Endothelial cell of umbilical vein (primary cell): ENCODE data around the gene TM4SF4. TPM values are rescaled to one million over a fixed set of nuclear protein-coding genes. Genes with fewer than 3 reads are reported as not detected.

ENCODE experiments used
- BruUV-seq: library from RNA; stranded (reverse); fragments of 400-500 nt; replicated peaks from 2 replicates; lab custom pipeline; 2021; lab: Mats Ljungman, UMichigan
- CTCF ChIA-PET: fragments of 300-600, 350-600 bp; sonication (Branson Sonifier 250); formaldehyde crosslinking; loops from one replicate; lab custom pipeline; 2021; ENCODE audit warnings: antibody characterized with exemption, inconsistent platforms; lab: Charles Lee
- POLR2A ChIA-PET: fragments of 300-600, 350-600 bp; sonication (Branson Sonifier 250); formaldehyde crosslinking; loops from one replicate; lab custom pipeline; 2021; ENCODE audit warnings: antibody characterized with exemption, inconsistent platforms; lab: Charles Lee
- DNase-seq: peaks from one replicate; pipeline ENCODE4 v3.0.0-alpha.2; 2011; ENCODE audit warnings: low read depth, low spot score
- FAIRE-seq: peaks from 2 replicates; lab custom pipeline; 2011; peaks lifted over from hg19 to GRCh38; lab: Jason Lieb, UNC
- H2AFZ ChIP-seq: 2 replicates; pipeline ENCODE4 v1.6.0; 2012; ENCODE audit warnings: low read depth, low read length, control low read depth, inconsistent platforms
- H3K27ac ChIP-seq: 2 replicates; pipeline ENCODE4 v1.5.1; 2011; ENCODE audit warnings: low read depth, mild to moderate bottlenecking, control low read depth, low read length, moderate library complexity; ENCODE audit not compliant: insufficient read depth
- H3K27me3 ChIP-seq, 2 experiments: 2 replicates each; pipeline versions ENCODE4 v1.6.0 to v1.6.1; 2011; ENCODE audit warnings: low read length in 2 of 2, mixed read lengths in 1 of 2; ENCODE audit not compliant: control insufficient read depth in 2 of 2, insufficient read depth in 2 of 2
- H3K36me3 ChIP-seq, 2 experiments: 2 replicates in 1 of 2; 3 replicates in 1 of 2; pipeline ENCODE4 v1.5.1; 2011; ENCODE audit warnings: low read length in 2 of 2, mild to moderate bottlenecking in 1 of 2, moderate library complexity in 1 of 2; ENCODE audit not compliant: control insufficient read depth in 2 of 2, insufficient read depth in 2 of 2; ENCODE audit errors: extremely low read depth in 1 of 2
- H3K4me1 ChIP-seq: 3 replicates; pipeline ENCODE4 v1.5.1; 2011; ENCODE audit warnings: mild to moderate bottlenecking, low read length; ENCODE audit not compliant: control insufficient read depth, insufficient read depth; ENCODE audit errors: extremely low read depth
- H3K4me2 ChIP-seq: 2 replicates; pipeline ENCODE4 v1.6.1; 2011; ENCODE audit warnings: low read length, control low read depth, mixed read lengths; ENCODE audit not compliant: insufficient read depth
- H3K4me3 ChIP-seq, 3 experiments: fragments of 200-600 bp in 1 of 3; sonication (generic), shearing (Covaris generic) in 1 of 3; replicated peaks in 1 of 3; 2 replicates each; pipeline ENCODE4 v1.5.1; 2011 to 2016; ENCODE audit warnings: control low read depth in 3 of 3, low read length in 3 of 3, mild to moderate bottlenecking in 2 of 3, inconsistent platforms in 1 of 3, low read depth in 1 of 3, moderate library complexity in 1 of 3; ENCODE audit not compliant: insufficient read depth in 1 of 3
- H3K79me2 ChIP-seq: 2 replicates; pipeline ENCODE4 v1.6.0; 2012; ENCODE audit warnings: low read length, inconsistent platforms; ENCODE audit not compliant: control insufficient read depth, insufficient read depth
- H3K9ac ChIP-seq: replicated peaks from 2 replicates; pipeline ENCODE3; 2011; ENCODE audit warnings: low read length, control low read depth; ENCODE audit not compliant: insufficient read depth; ENCODE audit errors: extremely low read depth
- H3K9me1 ChIP-seq: replicated peaks from 3 replicates; pipeline ENCODE4 v1.6.0; 2011; ENCODE audit warnings: mild to moderate bottlenecking, low read length; ENCODE audit not compliant: control insufficient read depth, insufficient read depth; ENCODE audit errors: extremely low read depth
- H3K9me3 ChIP-seq: replicated peaks from 2 replicates; pipeline ENCODE4 v1.5.1; 2012; ENCODE audit warnings: low read length, inconsistent platforms; ENCODE audit not compliant: control insufficient read depth, insufficient read depth
- H4K20me1 ChIP-seq: replicated peaks from 2 replicates; pipeline ENCODE3; 2011; ENCODE audit warnings: mild to moderate bottlenecking, low read length; ENCODE audit not compliant: control insufficient read depth, insufficient read depth; ENCODE audit errors: extremely low read depth
- EZH2 ChIP-seq: IDR thresholded peaks from 2 replicates; pipeline ENCODE4 v1.6.1; 2012; ENCODE audit warnings: borderline replicate concordance, low read depth, mild to moderate bottlenecking, moderate library complexity, low read length, inconsistent platforms; ENCODE audit not compliant: severe bottlenecking
- FOS ChIP-seq: IDR thresholded peaks from 2 replicates; pipeline ENCODE4 v1.6.1; 2011; ENCODE audit warnings: mild to moderate bottlenecking, low read length, moderate library complexity, borderline replicate concordance; ENCODE audit not compliant: insufficient read depth
- GATA2 ChIP-seq: IDR thresholded peaks from 2 replicates; pipeline ENCODE4 v1.7.0; 2011; ENCODE audit warnings: low read depth, mild to moderate bottlenecking, moderate library complexity, mixed read lengths, low read length; ENCODE audit not compliant: insufficient read length, insufficient read depth
- JUN ChIP-seq: IDR thresholded peaks from 2 replicates; pipeline ENCODE4 v1.6.1; 2011; ENCODE audit warnings: borderline replicate concordance, low read depth; ENCODE audit not compliant: insufficient read length, insufficient read depth
- MYC ChIP-seq: IDR thresholded peaks from one replicate; pipeline ENCODE4 v1.6.1; 2011; ENCODE audit warnings: mild to moderate bottlenecking, low read depth, low read length
- POLR2A ChIP-seq: IDR thresholded peaks from 2 replicates; pipeline ENCODE4 v1.6.1; 2012; ENCODE audit warnings: low read depth, mild to moderate bottlenecking, control low read depth, low read length
- POLR2AphosphoS5 ChIP-seq: IDR thresholded peaks from 2 replicates; pipeline ENCODE4 v1.6.1; 2012; ENCODE audit warnings: low read depth, mild to moderate bottlenecking, control low read depth, low read length, moderate library complexity; ENCODE audit not compliant: insufficient read depth
- dilution Hi-C: fragments of 300-500 bp; cut with MboI; formaldehyde crosslinking; loops from one replicate; pipeline ENCODE4 v1.15.0; 2019; ENCODE audit warnings: low sequenced_read_pairs; ENCODE audit not compliant: extremely low pct_ligation_motif_present
- intact Hi-C: fragments of 100-400 bp; cut with micrococcal nuclease; formaldehyde crosslinking; loops from one replicate; pipeline ENCODE4 v1.10.0; 2022
- polyA plus RNA-seq, 4 experiments: library from polyadenylated mRNA; depleted of rRNA in 3 of 4; stranded (reverse) in 3 of 4; unstranded in 1 of 4; fragments of >200 nt; gene quantifications; 2 replicates each; pipeline versions ENCODE4 v1.2.1 to v1.2.3, GENCODE V29; 2011 to 2012; ENCODE audit warnings: missing spikeins in 1 of 4
- total RNA-seq: library from RNA; stranded (reverse); gene quantifications from 2 replicates; pipeline ENCODE4 v1.2.3, GENCODE V29; 2021
- TF ChIP-seq, protein P1 (sequence below), 2 donors: IDR thresholded peaks; 1 replicate in 1 of 2; 2 replicates in 1 of 2; pipeline ENCODE4 v1.5.1; 2011; ENCODE audit warnings: low read length in 2 of 2, mild to moderate bottlenecking in 2 of 2, moderate library complexity in 2 of 2, control low read depth in 1 of 2, inconsistent platforms in 1 of 2, low read depth in 1 of 2; ENCODE audit not compliant: insufficient read depth in 1 of 2; ENCODE audit errors: extremely low read depth in 1 of 2
- TF ChIP-seq, protein P2 (sequence below): IDR thresholded peaks from 2 replicates; pipeline ENCODE4 v1.6.1; 2011; ENCODE audit not compliant: insufficient read depth, insufficient read length

Gene TM4SF4
- total and polyA plus RNA-seq, 2 donors (not counting 3 experiments of a cell fraction or from before 2014, with no cell fraction given) = not detected

DNA sequence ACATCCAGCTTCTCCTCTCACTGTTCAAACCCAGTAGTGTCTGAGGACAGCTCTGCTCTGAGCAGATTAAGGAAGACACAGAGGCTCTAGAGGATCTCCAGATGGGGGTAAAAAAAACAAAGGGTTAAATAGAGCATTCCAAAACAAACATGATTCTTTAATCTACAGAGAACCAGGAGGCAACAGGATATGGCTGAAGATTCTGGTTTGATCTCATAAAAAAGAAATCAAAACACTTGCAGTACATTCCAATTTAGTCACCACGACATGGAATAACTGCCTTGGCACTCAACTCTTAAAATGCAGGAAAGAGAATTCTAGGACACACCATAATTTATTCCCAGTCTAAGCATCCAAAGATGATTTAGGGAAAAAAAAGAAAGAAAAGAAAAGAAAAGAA, 32.0 kb downstream of the TM4SF4 start:
- ChIA-PET CTCF (interaction anchor here (0.9 to 10.4 kb wide), 11 partner anchors 10 to 551 kb away, joined by 3 to 103 read pairs (median 5); partner anchors contain the start of gene COMMD2), POLR2A (interaction anchor here (0.8 to 1.3 kb wide), 2 partner anchors 129 to 139 kb away, joined by 3 to 4 read pairs; partner anchors contain the start of gene TM4SF1)
- peak overlapping the region in 1 of 3 experiments; percentile 58 for H3K4me3 ChIP-seq
- intact Hi-C loops = loop anchor here (1.0 to 2.0 kb wide), 2 partner anchors 48 to 307 kb away; partner anchors contain the start of gene RNF13
- peak overlapping the region; percentile 96 for H3K27ac ChIP-seq
- peak; percentile 55 for FAIRE-seq
- H3K9me3 ChIP-seq = no peaks in the 10 kb centered on the region
- TF ChIP-seq, protein P1, sequence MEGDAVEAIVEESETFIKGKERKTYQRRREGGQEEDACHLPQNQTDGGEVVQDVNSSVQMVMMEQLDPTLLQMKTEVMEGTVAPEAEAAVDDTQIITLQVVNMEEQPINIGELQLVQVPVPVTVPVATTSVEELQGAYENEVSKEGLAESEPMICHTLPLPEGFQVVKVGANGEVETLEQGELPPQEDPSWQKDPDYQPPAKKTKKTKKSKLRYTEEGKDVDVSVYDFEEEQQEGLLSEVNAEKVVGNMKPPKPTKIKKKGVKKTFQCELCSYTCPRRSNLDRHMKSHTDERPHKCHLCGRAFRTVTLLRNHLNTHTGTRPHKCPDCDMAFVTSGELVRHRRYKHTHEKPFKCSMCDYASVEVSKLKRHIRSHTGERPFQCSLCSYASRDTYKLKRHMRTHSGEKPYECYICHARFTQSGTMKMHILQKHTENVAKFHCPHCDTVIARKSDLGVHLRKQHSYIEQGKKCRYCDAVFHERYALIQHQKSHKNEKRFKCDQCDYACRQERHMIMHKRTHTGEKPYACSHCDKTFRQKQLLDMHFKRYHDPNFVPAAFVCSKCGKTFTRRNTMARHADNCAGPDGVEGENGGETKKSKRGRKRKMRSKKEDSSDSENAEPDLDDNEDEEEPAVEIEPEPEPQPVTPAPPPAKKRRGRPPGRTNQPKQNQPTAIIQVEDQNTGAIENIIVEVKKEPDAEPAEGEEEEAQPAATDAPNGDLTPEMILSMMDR (IDR thresholded peaks at IDR 0.05; ENCODE audit: extremely low read depth in 1 of 2, insufficient read depth in 1 of 2, low read depth in 1 of 2, low read length in 2 of 2) = no peak
- TF ChIP-seq, protein P2, sequence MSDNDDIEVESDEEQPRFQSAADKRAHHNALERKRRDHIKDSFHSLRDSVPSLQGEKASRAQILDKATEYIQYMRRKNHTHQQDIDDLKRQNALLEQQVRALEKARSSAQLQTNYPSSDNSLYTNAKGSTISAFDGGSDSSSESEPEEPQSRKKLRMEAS = no peak
- TF ChIP-seq MYC = no peak
- peak; percentile 56 for TF ChIP-seq JUN
- peak; percentile 92 for TF ChIP-seq POLR2A
- peak; percentile 95 for TF ChIP-seq GATA2
- no peak for TF ChIP-seq EZH2
- peak; percentile 94 for TF ChIP-seq POLR2AphosphoS5
- TF ChIP-seq FOS = peak; percentile 27
- no peaks in the 10 kb centered on the region for H3K9me1 ChIP-seq
- no peak overlapping the region for H2AFZ ChIP-seq
- H3K4me2 ChIP-seq = peak overlapping the region; percentile 97
- peak; percentile 93 for DNase-seq
- no peaks in the 10 kb centered on the region for H3K36me3 ChIP-seq
- no peaks in the 10 kb centered on the region for H3K79me2 ChIP-seq
- H3K27me3 ChIP-seq = no peaks in the 10 kb centered on the region
- dilution Hi-C loops = loop anchor here (25.0 kb wide), 1 partner anchor 231 kb away; no protein-coding TSS in a partner anchor
- H4K20me1 ChIP-seq = no peaks in the 10 kb centered on the region
- no TSS peak for BruUV-seq
- H3K4me1 ChIP-seq = peaks cover 36% of the 10 kb centered on the region
- H3K9ac ChIP-seq = peak overlapping the region; percentile 83
